Measurements from ENCODE around the gene SLC9A7.

Gene SLC9A7

GRCh38 chrX:46758956-46759644 lies at the start of gene SLC9A7:
Gene SLC9A7, minus strand, starts transcription at chrX:46759118. Its CDS starts 89 bp downstream, at chrX:46759029.
- peak; percentile 88 for DNase-seq (ENCODE audit: low read depth)
- peak; percentile 77 for TF ChIP-seq CTCF (IDR thresholded peaks at IDR 0.05; ENCODE audit: insufficient read depth, low read depth, low read length, missing control alignments)
- H3K4me3 ChIP-seq (ENCODE audit: low read depth, low read length), result peak within 1 kb of the TSS; percentile 64

- no peak for TF ChIP-seq CTCF (IDR thresholded peaks at IDR 0.05; ENCODE audit: insufficient read depth, low read depth, low read length, missing control alignments)
- H3K4me3 ChIP-seq (ENCODE audit: low read depth, low read length), result no peak overlapping the region
- DNase-seq (ENCODE audit: low read depth), result no peak
Observed at GRCh38 chrX:46805270-46805669, 46.4 kb upstream of the SLC9A7 start.

- peak; percentile 22 for TF ChIP-seq CTCF (IDR thresholded peaks at IDR 0.05; ENCODE audit: insufficient read depth, low read depth, low read length, missing control alignments)
- DNase-seq (ENCODE audit: low read depth), result peak; percentile 22
- no peak overlapping the region for H3K4me3 ChIP-seq (ENCODE audit: low read depth, low read length)
Observed at GRCh38 chrX:46803140-46803539, 44.2 kb upstream of the SLC9A7 start.

- TF ChIP-seq CTCF (IDR thresholded peaks at IDR 0.05; ENCODE audit: insufficient read depth, low read depth, low read length, missing control alignments), result peak; percentile 63
- no peak overlapping the region for H3K4me3 ChIP-seq (ENCODE audit: low read depth, low read length)
- DNase-seq (ENCODE audit: low read depth), result peak; percentile 78
Observed at GRCh38 chrX:46796574-46797191, 37.8 kb upstream of the SLC9A7 start.

GRCh38 chrX:46793386-46794143 lies 34.6 kb upstream of the SLC9A7 start:
- DNase-seq (ENCODE audit: low read depth), result no peak
- TF ChIP-seq CTCF (IDR thresholded peaks at IDR 0.05; ENCODE audit: insufficient read depth, low read depth, low read length, missing control alignments), result no peak
- no peak overlapping the region for H3K4me3 ChIP-seq (ENCODE audit: low read depth, low read length)

- no peak for DNase-seq (ENCODE audit: low read depth)
- TF ChIP-seq CTCF (IDR thresholded peaks at IDR 0.05; ENCODE audit: insufficient read depth, low read depth, low read length, missing control alignments), result no peak
- H3K4me3 ChIP-seq (ENCODE audit: low read depth, low read length), result peak overlapping the region; percentile 17; the same call in 1 of the 2 replicates
Observed at GRCh38 chrX:46792810-46793188, 33.9 kb upstream of the SLC9A7 start.
